Endodermal cell (in vitro differentiated cells): ENCODE measurements around the gene C19orf81. TPM values are rescaled to one million over a fixed set of nuclear protein-coding genes. Genes with fewer than 3 reads are reported as not detected.

Experiments
- DNase-seq: peaks from one replicate; pipeline ENCODE4 v3.0.0-alpha.2; 2017
- H3K27ac ChIP-seq: 2 replicates; pipeline ENCODE4 v1.5.1; 2013; ENCODE audit warnings: mild to moderate bottlenecking, low read depth, low read length, moderate library complexity
- H3K27me3 ChIP-seq: 2 replicates; pipeline ENCODE4 v1.6.1; 2013; ENCODE audit warnings: mild to moderate bottlenecking, low read length, moderate library complexity; ENCODE audit not compliant: insufficient read depth, control insufficient read depth, poor library complexity, severe bottlenecking
- H3K36me3 ChIP-seq: 2 replicates; pipeline ENCODE4 v1.7.0; 2013; ENCODE audit warnings: mild to moderate bottlenecking, low read length, moderate library complexity; ENCODE audit not compliant: control insufficient read depth, insufficient read depth
- H3K4me1 ChIP-seq: one replicate; pipeline ENCODE4 v1.7.0; 2013; ENCODE audit warnings: low read length; ENCODE audit not compliant: control insufficient read depth, insufficient read depth
- H3K4me3 ChIP-seq: 2 replicates; pipeline ENCODE4 v1.5.1; 2013; ENCODE audit warnings: mild to moderate bottlenecking, low read length, moderate library complexity
- H3K9ac ChIP-seq: 2 replicates; pipeline ENCODE4 v1.6.1; 2013; ENCODE audit warnings: mild to moderate bottlenecking, low read length, moderate library complexity; ENCODE audit not compliant: poor library complexity, severe bottlenecking; ENCODE audit errors: extremely low read depth
- H3K9me3 ChIP-seq: 2 replicates; pipeline ENCODE4 v1.6.1; 2013; ENCODE audit warnings: mild to moderate bottlenecking, low read length, moderate library complexity; ENCODE audit not compliant: control insufficient read depth
- H3K27ac Mint-ChIP-seq: 2 replicates; pipeline ENCODE4 v1.8.0; 2020; ENCODE audit warnings: mixed read lengths
- H3K27me3 Mint-ChIP-seq: 2 replicates; pipeline ENCODE4 v1.8.0; 2021; ENCODE audit warnings: mild to moderate bottlenecking, mixed read lengths; ENCODE audit not compliant: insufficient read depth
- H3K36me3 Mint-ChIP-seq: 2 replicates; pipeline ENCODE4 v1.8.0; 2020; ENCODE audit warnings: low read depth, mixed read lengths
- H3K4me1 Mint-ChIP-seq: 2 replicates; pipeline ENCODE4 v1.8.0; 2020; ENCODE audit warnings: mixed read lengths
- H3K4me3 Mint-ChIP-seq: 2 replicates; pipeline ENCODE4 v1.8.0; 2020; ENCODE audit warnings: mild to moderate bottlenecking, moderate library complexity, mixed read lengths
- H3K9me3 Mint-ChIP-seq: 2 replicates; pipeline ENCODE4 v1.8.0; 2020; ENCODE audit warnings: mild to moderate bottlenecking, mixed read lengths
- WGBS, 2 experiments: methylation state at CpG; one replicate each; pipeline versions ENCODE4 v1.1.5 to v1.1.7; 2013; ENCODE audit warnings: missing lambda C conversion rate in 2 of 2, mixed read lengths in 1 of 2; ENCODE audit not compliant: insufficient coverage in 1 of 2, insufficient read length in 1 of 2; 5-methylcytosine and 5-hydroxymethylcytosine counted together
- total RNA-seq, 2 donors: library from RNA; stranded (reverse); fragmentation: NEBNext Ultra II Directional in 1 of 2; extraction: Animal tissue kit (Norgen Biotek cat#: 25700) in 1 of 2; gene quantifications; 2 replicates in 1 of 2; 3 replicates in 1 of 2; pipeline ENCODE4 v1.2.1, GENCODE V29; 2021
- TF ChIP-seq, protein P1 (sequence below): fragments of 200-600 bp; sonication (generic); conservative IDR thresholded peaks from 2 replicates; pipeline ENCODE4 v1.5.0; 2021; ENCODE audit warnings: antibody characterized with exemption, mild to moderate bottlenecking

C19orf81 gene
- total RNA-seq, 2 donors from 2014 or later, result 11.3 to 26.8 TPM

DNA sequence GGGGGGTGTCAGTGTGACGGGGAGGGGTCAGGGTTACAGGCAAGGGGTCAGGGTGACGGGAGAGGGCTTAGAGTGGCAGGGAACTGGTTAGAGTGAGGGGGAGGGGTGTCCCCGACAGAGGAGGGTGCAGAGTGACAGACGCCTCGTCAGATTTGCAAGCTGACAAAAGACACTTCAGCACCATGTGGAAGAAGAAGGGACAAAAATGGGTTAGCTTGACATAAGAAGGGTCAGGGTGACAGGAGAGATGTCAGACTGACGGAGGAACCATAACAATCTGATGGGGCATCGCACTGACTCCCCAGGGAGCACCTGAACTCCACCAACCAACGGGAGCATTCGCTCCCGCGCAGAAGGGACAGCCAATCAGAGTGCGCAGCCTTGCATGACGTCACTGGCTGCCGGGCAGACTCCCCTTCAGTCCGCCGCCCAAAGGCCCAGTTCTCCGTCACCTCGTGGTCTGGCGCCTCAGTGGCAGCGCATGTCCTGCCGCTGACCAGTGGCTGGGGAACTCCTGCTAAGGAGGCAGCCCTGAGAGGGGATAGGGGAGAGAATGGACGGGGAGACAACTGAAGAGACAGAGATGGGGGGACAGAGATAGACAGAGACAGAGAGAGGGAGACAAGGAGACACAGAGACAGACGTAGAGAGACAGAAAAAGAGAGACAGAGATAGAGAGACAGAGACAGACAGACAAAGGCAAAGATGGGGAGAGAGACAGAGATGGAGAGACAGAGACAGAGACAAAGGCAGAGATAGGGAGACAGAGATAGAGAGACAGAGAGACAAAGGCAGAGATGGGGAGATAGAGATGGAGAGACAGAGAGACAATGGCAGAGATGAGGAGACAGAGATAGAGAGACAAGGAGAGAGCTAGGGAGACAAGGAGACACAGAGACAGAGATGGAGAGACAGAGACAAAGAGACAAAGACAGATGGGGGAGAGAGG lies 30.2 kb downstream of the C19orf81 start:
- H3K4me1 Mint-ChIP-seq, result no peaks in the 10 kb centered on the region
- no peak overlapping the region for H3K27ac Mint-ChIP-seq
- H3K27me3 Mint-ChIP-seq, result peaks cover 82% of the 10 kb centered on the region

DNA sequence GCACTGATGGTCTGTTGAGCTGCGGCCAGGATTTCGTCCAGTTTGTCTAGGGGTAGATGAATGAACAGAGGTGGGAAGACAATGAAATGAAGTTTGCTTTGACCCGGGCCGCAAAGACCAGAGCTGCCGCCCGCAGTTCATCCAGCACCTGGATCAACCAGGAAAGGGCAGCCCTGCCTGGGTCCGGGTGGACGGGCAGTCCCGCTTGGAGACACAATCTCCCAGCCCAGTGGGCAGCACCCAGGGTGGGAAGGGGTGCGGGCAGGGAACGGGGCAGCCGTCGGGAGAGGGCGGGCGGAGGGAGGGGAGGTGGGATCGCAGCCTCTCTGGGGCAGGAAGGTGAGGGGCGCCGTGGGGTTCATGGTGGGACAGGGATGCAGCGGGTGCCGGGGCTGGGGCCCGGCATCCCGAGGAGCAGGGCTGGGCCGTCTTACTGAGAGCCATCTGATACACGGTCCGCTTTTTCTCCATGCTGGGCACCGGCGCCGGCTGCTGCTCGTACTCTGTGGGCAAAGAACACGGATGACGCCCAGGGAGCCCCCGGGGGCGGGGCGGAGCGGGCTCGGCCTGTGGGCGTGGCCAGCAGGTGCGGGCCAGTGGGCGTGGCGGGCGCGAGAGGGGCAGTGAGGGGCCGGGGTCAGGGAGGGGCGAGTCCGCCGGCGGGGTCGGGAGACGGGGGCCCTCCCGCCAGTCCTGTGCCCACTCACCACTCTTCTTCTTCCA lies 37.2 kb downstream of the C19orf81 start:
- peak; percentile 63 for DNase-seq

More for the DNA sequence above, 30.2 kb downstream of the C19orf81 start:
- Histone ChIP-seq H3K9me3 (peaks cover 8% of the 10 kb centered on the region), H3K9ac (no peak overlapping the region), H3K27ac (no peak overlapping the region), H3K27me3 (peaks cover 27% of the 10 kb centered on the region), H3K4me3 (no peak overlapping the region), H3K4me1 (no peaks in the 10 kb centered on the region), H3K36me3 (no peaks in the 10 kb centered on the region)
- peak; percentile 92 for DNase-seq
- 45 to 53% methylated on average over 17 to 23 of the region's 23 CpGs for WGBS, 2 experiments
- TF ChIP-seq, protein P1, sequence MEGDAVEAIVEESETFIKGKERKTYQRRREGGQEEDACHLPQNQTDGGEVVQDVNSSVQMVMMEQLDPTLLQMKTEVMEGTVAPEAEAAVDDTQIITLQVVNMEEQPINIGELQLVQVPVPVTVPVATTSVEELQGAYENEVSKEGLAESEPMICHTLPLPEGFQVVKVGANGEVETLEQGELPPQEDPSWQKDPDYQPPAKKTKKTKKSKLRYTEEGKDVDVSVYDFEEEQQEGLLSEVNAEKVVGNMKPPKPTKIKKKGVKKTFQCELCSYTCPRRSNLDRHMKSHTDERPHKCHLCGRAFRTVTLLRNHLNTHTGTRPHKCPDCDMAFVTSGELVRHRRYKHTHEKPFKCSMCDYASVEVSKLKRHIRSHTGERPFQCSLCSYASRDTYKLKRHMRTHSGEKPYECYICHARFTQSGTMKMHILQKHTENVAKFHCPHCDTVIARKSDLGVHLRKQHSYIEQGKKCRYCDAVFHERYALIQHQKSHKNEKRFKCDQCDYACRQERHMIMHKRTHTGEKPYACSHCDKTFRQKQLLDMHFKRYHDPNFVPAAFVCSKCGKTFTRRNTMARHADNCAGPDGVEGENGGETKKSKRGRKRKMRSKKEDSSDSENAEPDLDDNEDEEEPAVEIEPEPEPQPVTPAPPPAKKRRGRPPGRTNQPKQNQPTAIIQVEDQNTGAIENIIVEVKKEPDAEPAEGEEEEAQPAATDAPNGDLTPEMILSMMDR, result no peak
- Mint-ChIP-seq H3K4me3 (no peak overlapping the region), H3K36me3 (no peaks in the 10 kb centered on the region), H3K9me3 (peaks cover 8% of the 10 kb centered on the region)

DNA sequence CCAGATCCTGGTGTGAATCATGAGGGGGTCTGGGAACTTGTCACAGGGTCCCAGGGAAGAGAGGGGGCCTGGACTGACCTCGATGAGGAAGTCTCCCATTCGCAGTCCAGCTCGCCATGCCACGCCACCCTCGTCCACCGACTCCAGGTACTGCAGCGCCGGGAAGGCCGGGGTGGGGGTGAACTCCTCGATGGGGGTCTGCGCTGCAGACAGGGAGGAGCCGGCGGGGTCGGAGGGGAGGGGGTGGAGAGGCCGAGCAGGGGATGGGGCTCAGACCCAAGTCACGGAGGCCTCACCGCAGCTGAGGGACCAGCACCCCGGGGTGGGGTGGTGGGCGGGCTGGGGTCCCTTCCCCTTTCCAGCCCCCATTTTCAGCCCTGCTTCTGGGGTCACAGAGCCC lies 39.5 kb downstream of the C19orf81 start:
- no peak overlapping the region for H3K27ac ChIP-seq
- TF ChIP-seq, protein P1, result no peak
- WGBS, 2 experiments, result 77 to 85% methylated on average over 3 to 15 of the region's 19 CpGs
- H3K9me3 Mint-ChIP-seq, result no peaks in the 10 kb centered on the region
- H3K27ac Mint-ChIP-seq, result no peak overlapping the region
- H3K36me3 ChIP-seq, result no peaks in the 10 kb centered on the region
- no peaks in the 10 kb centered on the region for H3K4me1 ChIP-seq
- no peaks in the 10 kb centered on the region for H3K9me3 ChIP-seq
- H3K4me3 ChIP-seq, result no peak overlapping the region
- H3K4me3 Mint-ChIP-seq, result no peak overlapping the region
- H3K9ac ChIP-seq, result no peak overlapping the region
- no peaks in the 10 kb centered on the region for H3K36me3 Mint-ChIP-seq
- H3K4me1 Mint-ChIP-seq, result no peaks in the 10 kb centered on the region
- H3K27me3 Mint-ChIP-seq, result peaks cover 99% of the 10 kb centered on the region
- H3K27me3 ChIP-seq, result peaks cover 79% of the 10 kb centered on the region
- DNase-seq, result no peak

More for the DNA sequence above, 37.2 kb downstream of the C19orf81 start:
- Mint-ChIP-seq H3K4me1 (no peaks in the 10 kb centered on the region), H3K36me3 (no peaks in the 10 kb centered on the region), H3K4me3 (no peak overlapping the region), H3K27ac (no peak overlapping the region), H3K9me3 (no peaks in the 10 kb centered on the region), H3K27me3 (peaks cover 99% of the 10 kb centered on the region)
- TF ChIP-seq, protein P1, result no peak
- no peaks in the 10 kb centered on the region for H3K9me3 ChIP-seq
- H3K27me3 ChIP-seq, result peaks cover 62% of the 10 kb centered on the region
- no peak overlapping the region for H3K4me3 ChIP-seq
- H3K4me1 ChIP-seq, result no peaks in the 10 kb centered on the region
- WGBS, 2 experiments, result 48 to 81% methylated on average over 20 to 45 of the region's 50 CpGs
- no peak overlapping the region for H3K9ac ChIP-seq
- no peak overlapping the region for H3K27ac ChIP-seq
- H3K36me3 ChIP-seq, result no peaks in the 10 kb centered on the region
